Stimulated activated CD8-positive, alpha-beta memory T cell treated with anti-CD3 and anti-CD28 coated beads, Interleukin-12 subunit alpha, Interleukin-12 subunit beta, amount 100 ng/mL, for 24 hours (primary cell): ENCODE data around the gene NCL.
"Not testable (repeated sequence)": the region's sequence is repeated elsewhere in the genome, so short reads cannot be mapped to it uniquely, and the experiment has no call there.

Experiments
- DNase-seq: peaks from one replicate; pipeline ENCODE4 v3.0.0-alpha.2; 2020; ENCODE audit errors: extremely low read depth

The NCL gene

DNA sequence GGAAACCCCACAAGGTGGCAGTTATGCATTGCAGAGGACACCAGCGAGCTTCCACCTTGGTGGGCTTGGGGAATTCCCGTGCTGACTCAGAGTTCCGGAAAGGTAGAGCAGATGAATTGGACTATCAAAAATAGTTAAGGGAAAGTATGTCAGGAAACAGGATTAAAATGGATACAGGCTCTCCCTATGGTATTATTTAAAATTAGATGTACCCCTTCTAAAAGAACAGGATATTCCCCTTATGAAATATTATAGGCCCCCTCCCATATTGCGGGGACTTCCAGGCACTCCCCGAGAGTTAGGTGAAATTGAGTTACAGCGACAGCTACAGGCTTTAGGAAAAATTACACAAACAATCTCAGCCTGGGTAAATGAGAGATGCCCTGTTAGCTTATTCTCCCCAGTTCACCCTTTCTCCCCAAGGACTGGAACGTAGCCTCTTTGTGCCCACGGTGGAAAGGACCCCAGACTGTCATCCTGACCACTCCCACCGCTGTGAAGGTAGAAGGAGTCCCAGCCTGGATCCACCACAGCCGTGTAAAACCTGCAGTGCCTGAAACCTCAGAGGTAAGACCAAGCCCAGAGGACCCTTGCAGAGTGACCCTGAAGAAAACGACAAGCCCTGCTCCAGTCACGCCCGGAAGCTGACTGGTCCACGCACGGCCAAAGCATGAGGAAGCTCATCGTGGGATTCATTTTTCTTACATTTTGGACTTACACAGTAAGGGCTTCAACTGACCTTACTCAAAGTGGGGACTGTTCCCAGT, 58.5 kb downstream of the NCL start:
- not testable (repeated sequence) for DNase-seq

DNA sequence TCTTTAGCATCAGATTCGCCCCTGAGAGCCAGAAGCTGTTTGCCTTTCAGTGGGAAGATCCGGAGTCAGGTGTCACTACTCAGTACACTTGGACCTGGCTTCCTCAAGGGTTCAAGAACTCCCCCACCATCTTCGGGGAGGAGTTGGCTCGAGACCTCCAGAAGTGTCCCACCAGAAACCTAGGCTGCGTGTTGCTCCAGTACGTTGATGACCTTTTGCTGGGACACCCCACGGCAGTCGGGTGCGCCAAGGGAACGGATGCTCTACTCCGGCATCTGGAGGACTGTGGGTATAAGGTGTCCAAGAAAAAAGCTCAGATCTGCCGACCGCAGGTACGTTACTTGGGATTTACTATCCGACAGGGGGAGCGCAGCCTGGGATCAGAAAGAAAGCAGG, 60.1 kb downstream of the NCL start:
- DNase-seq, result not testable (repeated sequence)
